IgD-negative memory B cell (primary cell): ENCODE results near the gene CLDN20. TPM values are rescaled to one million over a fixed set of nuclear protein-coding genes. Genes with fewer than 3 reads are reported as not detected.
"Not testable (repeated sequence)": the region's sequence is repeated elsewhere in the genome, so short reads cannot be mapped to it uniquely, and the experiment has no call there.

Experiments used
- H3K27ac Mint-ChIP-seq, 3 donors: one replicate each; pipeline ENCODE4 v1.8.0; 2020 to 2022; ENCODE audit warnings: mild to moderate bottlenecking in 3 of 3, mixed read lengths in 3 of 3, moderate library complexity in 1 of 3
- H3K27me3 Mint-ChIP-seq: one replicate; pipeline ENCODE4 v1.8.0; 2021; ENCODE audit warnings: mixed read lengths
- H3K36me3 Mint-ChIP-seq: one replicate; pipeline ENCODE4 v1.8.0; 2020; ENCODE audit warnings: mild to moderate bottlenecking, mixed read lengths
- H3K4me1 Mint-ChIP-seq, 3 donors: one replicate each; pipeline ENCODE4 v1.8.0; 2020 to 2022; ENCODE audit warnings: mixed read lengths in 3 of 3, mild to moderate bottlenecking in 1 of 3
- H3K4me3 Mint-ChIP-seq, 4 donors: one replicate each; pipeline ENCODE4 v1.8.0; 2020 to 2022; ENCODE audit warnings: mild to moderate bottlenecking in 4 of 4, mixed read lengths in 4 of 4, moderate library complexity in 3 of 4
- H3K9me3 Mint-ChIP-seq, 3 donors: one replicate each; pipeline ENCODE4 v1.8.0; 2020 to 2021; ENCODE audit warnings: mixed read lengths in 3 of 3, mild to moderate bottlenecking in 1 of 3
- polyA plus RNA-seq: library from polyadenylated mRNA; unstranded; fragments of 300-500 nt; fragmentation: Illumina TruSeq; gene quantifications from one replicate; pipeline ENCODE4 v1.2.3, GENCODE V29; 2021

Gene CLDN20
- polyA plus RNA-seq, 1 donor from 2014 or later: not detected

- H3K4me3 Mint-ChIP-seq: no peak overlapping the region
- H3K27ac Mint-ChIP-seq: peak overlapping the region in 1 of 3 donors; percentile 9
- H3K4me1 Mint-ChIP-seq: peaks cover 0 to 6% (median 4%) of the 10 kb centered on the region in 3 donors
- H3K36me3 Mint-ChIP-seq: peaks cover 10% of the 10 kb centered on the region
- H3K27me3 Mint-ChIP-seq: no peaks in the 10 kb centered on the region
- H3K9me3 Mint-ChIP-seq: no peaks in the 10 kb centered on the region
Measured at GRCh38 chr6:155297669-155298068, 33.9 kb downstream of the CLDN20 start.

GRCh38 chr6:155301867-155302266, 38.1 kb downstream of the CLDN20 start:
- Mint-ChIP-seq H3K36me3 (peaks cover 12% of the 10 kb centered on the region), H3K27me3 (no peaks in the 10 kb centered on the region), H3K9me3 (no peaks in the 10 kb centered on the region), H3K27ac (no peak overlapping the region), H3K4me1 (peaks cover 0 to 2% (median 2%) of the 10 kb centered on the region in 3 donors), H3K4me3 (no peak overlapping the region)

GRCh38 chr6:155303361-155303870, 39.6 kb downstream of the CLDN20 start:
- Mint-ChIP-seq H3K9me3 (no peaks in the 10 kb centered on the region), H3K4me1 (peaks cover 0 to 3% (median 2%) of the 10 kb centered on the region in 3 donors), H3K27me3 (no peaks in the 10 kb centered on the region), H3K27ac (no peak overlapping the region), H3K36me3 (peaks cover 12% of the 10 kb centered on the region), H3K4me3 (no peak overlapping the region)

- H3K9me3 Mint-ChIP-seq: no peaks in the 10 kb centered on the region
- no peaks in the 10 kb centered on the region for H3K27me3 Mint-ChIP-seq
- H3K36me3 Mint-ChIP-seq: peaks cover 15% of the 10 kb centered on the region
- no peak overlapping the region for H3K27ac Mint-ChIP-seq
- no peak overlapping the region for H3K4me3 Mint-ChIP-seq
- H3K4me1 Mint-ChIP-seq: peaks cover 5 to 8% (median 7%) of the 10 kb centered on the region in 3 donors
Measured at GRCh38 chr6:155306958-155307357, 43.1 kb downstream of the CLDN20 start.

- no peaks in the 10 kb centered on the region for H3K9me3 Mint-ChIP-seq
- H3K4me3 Mint-ChIP-seq: peak overlapping the region in 1 of 4 donors; percentile 73
- peak overlapping the region in 1 of 3 donors; percentile 21 for H3K27ac Mint-ChIP-seq
- peaks cover 11% of the 10 kb centered on the region for H3K36me3 Mint-ChIP-seq
- H3K27me3 Mint-ChIP-seq: no peaks in the 10 kb centered on the region
- H3K4me1 Mint-ChIP-seq: peaks cover 11 to 15% (median 13%) of the 10 kb centered on the region in 3 donors
Measured at GRCh38 chr6:155309150-155309549, 45.3 kb downstream of the CLDN20 start.

- H3K4me3 Mint-ChIP-seq: peak overlapping the region in 1 of 4 donors; percentile 61
- no peaks in the 10 kb centered on the region for H3K27me3 Mint-ChIP-seq
- peaks cover 9 to 23% (median 19%) of the 10 kb centered on the region in 3 donors for H3K4me1 Mint-ChIP-seq
- peaks cover 8% of the 10 kb centered on the region for H3K36me3 Mint-ChIP-seq
- H3K9me3 Mint-ChIP-seq: no peaks in the 10 kb centered on the region
- peak overlapping the region in 1 of 3 donors; percentile 2 for H3K27ac Mint-ChIP-seq
Measured at GRCh38 chr6:155310596-155310995, 46.8 kb downstream of the CLDN20 start.

GRCh38 chr6:155311086-155311485, 47.3 kb downstream of the CLDN20 start:
- Mint-ChIP-seq H3K4me3 (no peak overlapping the region), H3K36me3 (peaks cover 8% of the 10 kb centered on the region)

GRCh38 chr6:155311583-155311982, 47.8 kb downstream of the CLDN20 start:
- Mint-ChIP-seq H3K9me3 (no peaks in the 10 kb centered on the region), H3K27ac (peak overlapping the region in 1 of 3 donors; percentile 71), H3K27me3 (no peaks in the 10 kb centered on the region), H3K36me3 (peaks cover 7% of the 10 kb centered on the region), H3K4me3 (peak overlapping the region in 1 of 4 donors; percentile 90), H3K4me1 (peaks cover 9 to 23% (median 21%) of the 10 kb centered on the region in 3 donors)

More at GRCh38 chr6:155311086-155311485, 47.3 kb downstream of the CLDN20 start:
- Mint-ChIP-seq H3K4me1 (peaks cover 9 to 23% (median 20%) of the 10 kb centered on the region in 3 donors), H3K9me3 (no peaks in the 10 kb centered on the region), H3K27me3 (no peaks in the 10 kb centered on the region), H3K27ac (no peak overlapping the region)

GRCh38 chr6:155312950-155313349, 49.1 kb downstream of the CLDN20 start:
- Mint-ChIP-seq H3K27ac (peak overlapping the region in 2 of 3 donors; percentile 53 to 64), H3K4me1 (peaks cover 10 to 23% (median 18%) of the 10 kb centered on the region in 3 donors), H3K4me3 (peak overlapping the region in 3 of 4 donors; percentile 46 to 93 (median 90))
- H3K27me3 Mint-ChIP-seq, H3K36me3 Mint-ChIP-seq, H3K9me3 Mint-ChIP-seq: not testable (repeated sequence)

- H3K4me1 Mint-ChIP-seq: peaks cover 10 to 23% (median 18%) of the 10 kb centered on the region in 3 donors
- H3K36me3 Mint-ChIP-seq: peaks cover 7% of the 10 kb centered on the region
- H3K27ac Mint-ChIP-seq: peak overlapping the region; percentile 87 to 98 (median 98)
- H3K27me3 Mint-ChIP-seq: no peaks in the 10 kb centered on the region
- H3K9me3 Mint-ChIP-seq: no peaks in the 10 kb centered on the region
- peak overlapping the region; percentile 90 to 98 (median 95) for H3K4me3 Mint-ChIP-seq
Measured at GRCh38 chr6:155313602-155314091, 49.8 kb downstream of the CLDN20 start.

GRCh38 chr6:155314092-155314772, 50.4 kb downstream of the CLDN20 start, which contains the start of gene TFB1M:
TFB1M (minus strand) TSS chr6:155314484; CDS start chr6:155314428, 56 bp downstream.
- Mint-ChIP-seq H3K27ac (peak within 1 kb of the TSS; percentile 87 to 98 (median 98)), H3K9me3 (no peaks in the 10 kb centered on the region), H3K4me3 (peak within 1 kb of the TSS; percentile 90 to 98 (median 95)), H3K36me3 (peaks cover 7% of the 10 kb centered on the region), H3K4me1 (peaks cover 10 to 20% (median 17%) of the 10 kb centered on the region in 3 donors), H3K27me3 (no peaks in the 10 kb centered on the region)

GRCh38 chr6:155314773-155315515, 51.1 kb downstream of the CLDN20 start:
- Mint-ChIP-seq H3K4me1 (peaks cover 16 to 24% (median 19%) of the 10 kb centered on the region in 3 donors), H3K9me3 (no peaks in the 10 kb centered on the region), H3K36me3 (peaks cover 5% of the 10 kb centered on the region), H3K27ac (peak overlapping the region; percentile 87 to 98 (median 98)), H3K4me3 (peak overlapping the region; percentile 90 to 98 (median 95)), H3K27me3 (no peaks in the 10 kb centered on the region)

GRCh38 chr6:155315516-155315871, 51.7 kb downstream of the CLDN20 start:
- no peaks in the 10 kb centered on the region for H3K9me3 Mint-ChIP-seq
- no peaks in the 10 kb centered on the region for H3K27me3 Mint-ChIP-seq
- H3K4me1 Mint-ChIP-seq: peaks cover 18 to 27% (median 24%) of the 10 kb centered on the region in 3 donors
- H3K4me3 Mint-ChIP-seq: peak overlapping the region; percentile 90 to 98 (median 95)
- peak overlapping the region; percentile 87 to 98 (median 98) for H3K27ac Mint-ChIP-seq
- H3K36me3 Mint-ChIP-seq: peaks cover under 1% of the 10 kb centered on the region

- H3K27ac Mint-ChIP-seq: no peak overlapping the region
- H3K9me3 Mint-ChIP-seq: no peaks in the 10 kb centered on the region
- H3K4me1 Mint-ChIP-seq: peaks cover 19 to 27% (median 26%) of the 10 kb centered on the region in 3 donors
- H3K27me3 Mint-ChIP-seq: no peaks in the 10 kb centered on the region
- H3K4me3 Mint-ChIP-seq: peak overlapping the region in 1 of 4 donors; percentile 69
- no peaks in the 10 kb centered on the region for H3K36me3 Mint-ChIP-seq
Measured at GRCh38 chr6:155316419-155316818, 52.6 kb downstream of the CLDN20 start.

GRCh38 chr6:155317186-155317585, 53.4 kb downstream of the CLDN20 start:
- Mint-ChIP-seq H3K27me3 (no peaks in the 10 kb centered on the region), H3K27ac (no peak overlapping the region), H3K36me3 (no peaks in the 10 kb centered on the region), H3K4me1 (peaks cover 16 to 27% (median 24%) of the 10 kb centered on the region in 3 donors), H3K9me3 (no peaks in the 10 kb centered on the region), H3K4me3 (peak overlapping the region in 1 of 4 donors; percentile 69)
